ENCODE results near the gene RBM8A.

RBM8A gene

GRCh38 chr1:145871994-145872924 is 55.0 kb downstream of the RBM8A start:
- no peak for DNase-seq

Measured in T1000 (cell line).